Peyer's patch (tissue), 4 donors: ENCODE data around the gene CD226. TPM values are rescaled to one million over a fixed set of nuclear protein-coding genes. Genes with fewer than 3 reads are reported as not detected.

Experiments
- DNase-seq, 3 donors: peaks; one replicate each; pipeline ENCODE4 v3.0.0-alpha.2; 2017 to 2019
- H3K27ac ChIP-seq, 4 donors: fragments of 200-600 bp; sonication (generic); one replicate each; pipeline ENCODE4 v1.5.1; 2016 to 2019
- H3K27me3 ChIP-seq, 2 donors: fragments of 200-600 bp; sonication (generic); one replicate each; pipeline ENCODE4 v1.5.1; 2019
- H3K36me3 ChIP-seq, 3 donors: fragments of 200-600 bp; sonication (generic); one replicate each; pipeline ENCODE4 v1.5.1; 2016 to 2019
- H3K4me1 ChIP-seq, 4 donors: fragments of 200-600 bp; sonication (generic); one replicate each; pipeline ENCODE4 v1.5.1; 2016 to 2019
- H3K4me3 ChIP-seq, 4 donors: fragments of 200-600 bp; sonication (generic); 1 replicate in 3 of 4; 2 replicates in 1 of 4; pipeline ENCODE4 v1.5.1; 2016 to 2019; ENCODE audit warnings: mild to moderate bottlenecking in 1 of 4
- H3K9me3 ChIP-seq, 4 donors: fragments of 200-600 bp; sonication (generic); one replicate each; pipeline ENCODE4 v1.5.1; 2016 to 2019; ENCODE audit warnings: mild to moderate bottlenecking in 1 of 4
- POLR2A ChIP-seq, 2 donors: fragments of 450-650 bp; IDR thresholded peaks; one replicate each; pipeline ENCODE4 v1.5.1; 2017; ENCODE audit warnings: antibody characterized with exemption in 2 of 2, mild to moderate bottlenecking in 2 of 2, moderate library complexity in 2 of 2
- total RNA-seq, 4 donors: library from RNA; depleted of rRNA; stranded (reverse); fragments of >200 nt; gene quantifications; one replicate each; pipeline ENCODE4 v1.1.0, GENCODE V29; 2016
- TF ChIP-seq, protein P1 (sequence below), 6 experiments: fragments of 450-650 bp in 4 of 6; fragments of 200-600 bp in 2 of 6; sonication (generic) in 1 of 6; IDR thresholded peaks; one replicate each; pipeline ENCODE4 v1.5.1; 2017 to 2019; ENCODE audit warnings: antibody characterized with exemption in 6 of 6, mild to moderate bottlenecking in 3 of 6, moderate library complexity in 1 of 6

The CD226 gene
- total RNA-seq, 4 donors from 2014 or later = 0.66 to 10.7 (median 3.3) TPM

GRCh38 chr18:69853051-69853450 lies 94.6 kb downstream of the CD226 start:
- H3K27me3 ChIP-seq = no peaks in the 10 kb centered on the region

GRCh38 chr18:69845593-69846506 lies 101.8 kb downstream of the CD226 start:
- Histone ChIP-seq H3K9me3 (no peaks in the 10 kb centered on the region), H3K4me1 (no peaks in the 10 kb centered on the region), H3K36me3 (no peaks in the 10 kb centered on the region), H3K4me3 (no peak overlapping the region), H3K27me3 (no peaks in the 10 kb centered on the region), H3K27ac (no peak overlapping the region)
- TF ChIP-seq, protein P1, sequence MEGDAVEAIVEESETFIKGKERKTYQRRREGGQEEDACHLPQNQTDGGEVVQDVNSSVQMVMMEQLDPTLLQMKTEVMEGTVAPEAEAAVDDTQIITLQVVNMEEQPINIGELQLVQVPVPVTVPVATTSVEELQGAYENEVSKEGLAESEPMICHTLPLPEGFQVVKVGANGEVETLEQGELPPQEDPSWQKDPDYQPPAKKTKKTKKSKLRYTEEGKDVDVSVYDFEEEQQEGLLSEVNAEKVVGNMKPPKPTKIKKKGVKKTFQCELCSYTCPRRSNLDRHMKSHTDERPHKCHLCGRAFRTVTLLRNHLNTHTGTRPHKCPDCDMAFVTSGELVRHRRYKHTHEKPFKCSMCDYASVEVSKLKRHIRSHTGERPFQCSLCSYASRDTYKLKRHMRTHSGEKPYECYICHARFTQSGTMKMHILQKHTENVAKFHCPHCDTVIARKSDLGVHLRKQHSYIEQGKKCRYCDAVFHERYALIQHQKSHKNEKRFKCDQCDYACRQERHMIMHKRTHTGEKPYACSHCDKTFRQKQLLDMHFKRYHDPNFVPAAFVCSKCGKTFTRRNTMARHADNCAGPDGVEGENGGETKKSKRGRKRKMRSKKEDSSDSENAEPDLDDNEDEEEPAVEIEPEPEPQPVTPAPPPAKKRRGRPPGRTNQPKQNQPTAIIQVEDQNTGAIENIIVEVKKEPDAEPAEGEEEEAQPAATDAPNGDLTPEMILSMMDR (IDR thresholded peaks at IDR 0.05) = no peak
- TF ChIP-seq POLR2A (IDR thresholded peaks at IDR 0.05) = no peak
- DNase-seq = no peak

More at GRCh38 chr18:69853051-69853450, 94.6 kb downstream of the CD226 start:
- Histone ChIP-seq H3K4me3 (no peak overlapping the region), H3K27ac (no peak overlapping the region), H3K36me3 (no peaks in the 10 kb centered on the region), H3K4me1 (no peaks in the 10 kb centered on the region), H3K9me3 (no peaks in the 10 kb centered on the region)
- TF ChIP-seq, protein P1 (IDR thresholded peaks at IDR 0.05) = no peak
- TF ChIP-seq POLR2A (IDR thresholded peaks at IDR 0.05) = no peak
- DNase-seq = no peak

- DNase-seq = no peak
- Histone ChIP-seq H3K27me3 (no peaks in the 10 kb centered on the region), H3K4me1 (no peaks in the 10 kb centered on the region), H3K9me3 (no peaks in the 10 kb centered on the region), H3K36me3 (no peaks in the 10 kb centered on the region), H3K27ac (no peak overlapping the region), H3K4me3 (no peak overlapping the region)
- TF ChIP-seq POLR2A (IDR thresholded peaks at IDR 0.05) = no peak
- TF ChIP-seq, protein P1 (IDR thresholded peaks at IDR 0.05) = no peak
Observed at GRCh38 chr18:69844656-69845055, 103.0 kb downstream of the CD226 start.

DNA sequence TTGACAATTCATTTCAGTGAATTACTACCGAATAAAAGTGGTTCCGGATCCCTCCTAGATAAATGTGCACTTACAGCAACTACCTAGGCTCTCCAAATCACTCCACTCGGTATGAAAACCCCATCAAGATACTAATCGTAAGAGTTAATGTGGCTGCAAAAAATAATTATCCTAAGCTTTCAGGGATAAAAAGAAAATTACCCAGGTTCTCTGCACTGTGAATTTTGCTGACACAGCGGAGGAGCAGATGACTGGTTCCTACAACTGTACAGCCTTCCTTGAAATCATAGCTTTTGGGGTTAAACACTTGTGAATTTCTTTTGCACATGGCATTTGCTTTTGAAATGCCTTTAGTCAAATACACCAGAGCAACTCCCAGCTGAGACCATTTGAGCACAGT lies 104.7 kb downstream of the CD226 start:
- H3K4me1 ChIP-seq = no peaks in the 10 kb centered on the region
- TF ChIP-seq POLR2A (IDR thresholded peaks at IDR 0.05) = no peak
- TF ChIP-seq, protein P1 (IDR thresholded peaks at IDR 0.05) = no peak
- no peak for DNase-seq
- no peaks in the 10 kb centered on the region for H3K36me3 ChIP-seq
- no peak overlapping the region for H3K27ac ChIP-seq
- no peaks in the 10 kb centered on the region for H3K9me3 ChIP-seq
- H3K27me3 ChIP-seq = no peaks in the 10 kb centered on the region
- H3K4me3 ChIP-seq = no peak overlapping the region

GRCh38 chr18:69841117-69841516 lies 106.6 kb downstream of the CD226 start:
- Histone ChIP-seq H3K36me3 (no peaks in the 10 kb centered on the region), H3K9me3 (no peaks in the 10 kb centered on the region), H3K27ac (no peak overlapping the region), H3K4me3 (no peak overlapping the region), H3K4me1 (no peaks in the 10 kb centered on the region), H3K27me3 (no peaks in the 10 kb centered on the region)
- no peak for DNase-seq
- TF ChIP-seq, protein P1 (IDR thresholded peaks at IDR 0.05) = no peak
- TF ChIP-seq POLR2A (IDR thresholded peaks at IDR 0.05) = no peak
